Measurements from ENCODE around the gene LCE6A. TPM values are rescaled to one million over a fixed set of nuclear protein-coding genes. Genes with fewer than 3 reads are reported as not detected.
A peak's percentile ranks its signal among the peaks of the same experiment; 100 is the strongest.

Gene LCE6A
- total RNA-seq, 1 donor from 2014 or later: not detected

- Mint-ChIP-seq H3K27me3 (ENCODE audit: unreplicated experiment) (peaks cover 2% of the 10 kb centered on the region), H3K36me3 (ENCODE audit: unreplicated experiment) (no peaks in the 10 kb centered on the region), H3K9me3 (ENCODE audit: unreplicated experiment) (no peaks in the 10 kb centered on the region), H3K4me3 (ENCODE audit: unreplicated experiment) (no peak overlapping the region), H3K27ac (ENCODE audit: unreplicated experiment) (no peak overlapping the region), H3K4me1 (ENCODE audit: low read depth, unreplicated experiment) (no peaks in the 10 kb centered on the region)
- DNase-seq: peak; percentile 32
- TF ChIP-seq, protein P1, sequence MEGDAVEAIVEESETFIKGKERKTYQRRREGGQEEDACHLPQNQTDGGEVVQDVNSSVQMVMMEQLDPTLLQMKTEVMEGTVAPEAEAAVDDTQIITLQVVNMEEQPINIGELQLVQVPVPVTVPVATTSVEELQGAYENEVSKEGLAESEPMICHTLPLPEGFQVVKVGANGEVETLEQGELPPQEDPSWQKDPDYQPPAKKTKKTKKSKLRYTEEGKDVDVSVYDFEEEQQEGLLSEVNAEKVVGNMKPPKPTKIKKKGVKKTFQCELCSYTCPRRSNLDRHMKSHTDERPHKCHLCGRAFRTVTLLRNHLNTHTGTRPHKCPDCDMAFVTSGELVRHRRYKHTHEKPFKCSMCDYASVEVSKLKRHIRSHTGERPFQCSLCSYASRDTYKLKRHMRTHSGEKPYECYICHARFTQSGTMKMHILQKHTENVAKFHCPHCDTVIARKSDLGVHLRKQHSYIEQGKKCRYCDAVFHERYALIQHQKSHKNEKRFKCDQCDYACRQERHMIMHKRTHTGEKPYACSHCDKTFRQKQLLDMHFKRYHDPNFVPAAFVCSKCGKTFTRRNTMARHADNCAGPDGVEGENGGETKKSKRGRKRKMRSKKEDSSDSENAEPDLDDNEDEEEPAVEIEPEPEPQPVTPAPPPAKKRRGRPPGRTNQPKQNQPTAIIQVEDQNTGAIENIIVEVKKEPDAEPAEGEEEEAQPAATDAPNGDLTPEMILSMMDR (IDR thresholded peaks at IDR 0.05; ENCODE audit: partially characterized antibody, unreplicated experiment): peak; percentile 64
These were observed 28.4 kb downstream of the LCE6A start for GRCh38 chr1:152870831-152871730.

GRCh38 chr1:152871731-152872126, 29.1 kb downstream of the LCE6A start:
- no peak overlapping the region for H3K4me3 Mint-ChIP-seq (ENCODE audit: unreplicated experiment)

GRCh38 chr1:152873495-152873894, 30.8 kb downstream of the LCE6A start:
- Mint-ChIP-seq H3K36me3 (ENCODE audit: unreplicated experiment) (no peaks in the 10 kb centered on the region), H3K9me3 (ENCODE audit: unreplicated experiment) (no peaks in the 10 kb centered on the region), H3K4me3 (ENCODE audit: unreplicated experiment) (no peak overlapping the region), H3K27ac (ENCODE audit: unreplicated experiment) (no peak overlapping the region), H3K27me3 (ENCODE audit: unreplicated experiment) (peaks cover 2% of the 10 kb centered on the region), H3K4me1 (ENCODE audit: low read depth, unreplicated experiment) (no peaks in the 10 kb centered on the region)
- TF ChIP-seq, protein P1 (IDR thresholded peaks at IDR 0.05; ENCODE audit: partially characterized antibody, unreplicated experiment): no peak
- DNase-seq: no peak

More at GRCh38 chr1:152871731-152872126, 29.1 kb downstream of the LCE6A start:
- H3K36me3 Mint-ChIP-seq (ENCODE audit: unreplicated experiment): no peaks in the 10 kb centered on the region
- H3K4me1 Mint-ChIP-seq (ENCODE audit: low read depth, unreplicated experiment): no peaks in the 10 kb centered on the region
- H3K27me3 Mint-ChIP-seq (ENCODE audit: unreplicated experiment): peaks cover 2% of the 10 kb centered on the region
- TF ChIP-seq, protein P1 (IDR thresholded peaks at IDR 0.05; ENCODE audit: partially characterized antibody, unreplicated experiment): no peak
- no peaks in the 10 kb centered on the region for H3K9me3 Mint-ChIP-seq (ENCODE audit: unreplicated experiment)
- no peak overlapping the region for H3K27ac Mint-ChIP-seq (ENCODE audit: unreplicated experiment)
- no peak for DNase-seq

DNA sequence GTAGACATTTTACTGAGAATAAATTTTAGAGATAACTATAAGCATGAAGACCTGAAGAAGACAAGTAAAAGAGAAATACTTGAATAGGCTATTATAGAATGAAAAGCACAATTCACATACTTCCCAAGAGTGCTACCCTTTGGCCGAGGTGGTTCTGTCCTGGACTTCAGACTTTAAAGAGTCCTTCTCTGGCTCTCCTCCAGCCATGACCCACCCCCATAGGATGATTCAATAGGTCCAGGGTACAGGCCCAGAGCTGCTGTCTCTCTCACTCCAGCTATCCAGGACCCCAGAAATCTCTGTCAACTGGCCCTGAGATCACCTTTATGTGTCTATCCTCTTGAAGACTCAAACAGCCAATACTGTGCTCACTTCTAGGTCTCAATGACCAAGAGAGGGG, 34.2 kb downstream of the LCE6A start:
- Mint-ChIP-seq H3K9me3 (ENCODE audit: unreplicated experiment) (peaks cover 2% of the 10 kb centered on the region), H3K4me1 (ENCODE audit: low read depth, unreplicated experiment) (no peaks in the 10 kb centered on the region), H3K27me3 (ENCODE audit: unreplicated experiment) (peaks cover 5% of the 10 kb centered on the region), H3K27ac (ENCODE audit: unreplicated experiment) (no peak overlapping the region), H3K36me3 (ENCODE audit: unreplicated experiment) (peaks cover 5% of the 10 kb centered on the region), H3K4me3 (ENCODE audit: unreplicated experiment) (no peak overlapping the region)
- DNase-seq: no peak
- TF ChIP-seq, protein P1 (IDR thresholded peaks at IDR 0.05; ENCODE audit: partially characterized antibody, unreplicated experiment): no peak

DNA sequence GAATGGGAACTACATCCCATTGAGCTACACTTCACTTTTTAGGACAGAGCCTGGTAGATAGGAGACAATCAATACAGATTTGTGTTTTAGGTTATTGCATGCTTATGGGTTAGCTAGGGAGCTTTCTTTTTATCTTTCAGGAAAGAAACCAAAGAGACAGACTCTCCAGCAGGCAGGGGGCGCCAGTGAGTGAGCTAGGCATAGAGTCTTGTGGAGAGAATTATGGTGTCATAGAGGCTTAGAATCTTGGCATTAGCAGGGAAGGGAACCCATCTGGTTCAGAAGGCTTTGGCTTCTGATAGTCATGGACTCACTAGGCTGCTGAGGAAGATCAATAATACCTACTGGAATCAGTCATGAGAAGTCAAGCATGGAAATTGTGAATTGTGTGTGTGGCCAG, 35.4 kb downstream of the LCE6A start, which contains the start of gene SMCP:
Gene SMCP, plus strand, starts transcription at position 281 of the 400 bp plus-strand sequence. CDS start 6,101 bp downstream, outside the sequence.
- TF ChIP-seq, protein P1 (IDR thresholded peaks at IDR 0.05; ENCODE audit: partially characterized antibody, unreplicated experiment): peak; percentile 22
- Mint-ChIP-seq H3K9me3 (ENCODE audit: unreplicated experiment) (peaks cover 2% of the 10 kb centered on the region), H3K4me1 (ENCODE audit: low read depth, unreplicated experiment) (no peaks in the 10 kb centered on the region), H3K27ac (ENCODE audit: unreplicated experiment) (no peak within 1 kb of the TSS), H3K27me3 (ENCODE audit: unreplicated experiment) (peaks cover 7% of the 10 kb centered on the region), H3K4me3 (ENCODE audit: unreplicated experiment) (no peak within 1 kb of the TSS), H3K36me3 (ENCODE audit: unreplicated experiment) (peaks cover 5% of the 10 kb centered on the region)
- peak; percentile 43 for DNase-seq
